B cell (primary cell): ENCODE results near the gene TBCEL.

Experiments
- EZH2 ChIP-seq: IDR thresholded peaks from 2 replicates; pipeline ENCODE4 v1.6.1; 2012; ENCODE audit warnings: borderline replicate concordance, low read depth, mild to moderate bottlenecking, moderate library complexity, low read length; ENCODE audit not compliant: insufficient read depth, poor library complexity, severe bottlenecking
- TF ChIP-seq, protein P1 (sequence below): fragments of 200-600 bp; IDR thresholded peaks from one replicate; pipeline ENCODE4 v1.8.0; 2022; ENCODE audit warnings: antibody characterized with exemption, mild to moderate bottlenecking

DNA sequence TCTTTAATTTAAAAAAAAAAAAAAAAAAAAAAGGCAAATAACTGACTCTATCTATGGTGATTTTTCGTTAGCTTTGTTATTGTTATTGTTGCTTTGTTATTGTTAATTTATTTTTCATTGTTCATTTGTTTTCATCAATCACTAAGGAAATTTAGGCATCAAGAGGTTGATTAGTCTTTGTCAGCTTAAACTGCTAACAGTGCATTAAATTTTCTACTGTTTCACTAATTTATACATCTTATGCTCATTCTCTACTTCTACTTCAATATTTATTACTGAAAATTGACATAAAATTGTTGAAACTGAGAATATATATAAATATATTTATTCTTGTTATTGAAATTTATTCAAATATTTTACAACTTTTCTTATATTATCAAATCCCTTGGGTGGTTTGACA is 24.0 kb downstream of the TBCEL start:
- TF ChIP-seq, protein P1, sequence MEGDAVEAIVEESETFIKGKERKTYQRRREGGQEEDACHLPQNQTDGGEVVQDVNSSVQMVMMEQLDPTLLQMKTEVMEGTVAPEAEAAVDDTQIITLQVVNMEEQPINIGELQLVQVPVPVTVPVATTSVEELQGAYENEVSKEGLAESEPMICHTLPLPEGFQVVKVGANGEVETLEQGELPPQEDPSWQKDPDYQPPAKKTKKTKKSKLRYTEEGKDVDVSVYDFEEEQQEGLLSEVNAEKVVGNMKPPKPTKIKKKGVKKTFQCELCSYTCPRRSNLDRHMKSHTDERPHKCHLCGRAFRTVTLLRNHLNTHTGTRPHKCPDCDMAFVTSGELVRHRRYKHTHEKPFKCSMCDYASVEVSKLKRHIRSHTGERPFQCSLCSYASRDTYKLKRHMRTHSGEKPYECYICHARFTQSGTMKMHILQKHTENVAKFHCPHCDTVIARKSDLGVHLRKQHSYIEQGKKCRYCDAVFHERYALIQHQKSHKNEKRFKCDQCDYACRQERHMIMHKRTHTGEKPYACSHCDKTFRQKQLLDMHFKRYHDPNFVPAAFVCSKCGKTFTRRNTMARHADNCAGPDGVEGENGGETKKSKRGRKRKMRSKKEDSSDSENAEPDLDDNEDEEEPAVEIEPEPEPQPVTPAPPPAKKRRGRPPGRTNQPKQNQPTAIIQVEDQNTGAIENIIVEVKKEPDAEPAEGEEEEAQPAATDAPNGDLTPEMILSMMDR: no peak
- TF ChIP-seq EZH2: no peak
